HepG2 (cell line): ENCODE data around the gene ADPRHL1. TPM values are rescaled to one million over a fixed set of nuclear protein-coding genes. Genes with fewer than 3 reads are reported as not detected.

Experiments used
- ATAC-seq: fragments of 200-7000 bp; cut with Tn5 transposase; 3 replicates; pipeline ENCODE4 v1.9.1; 2020; ENCODE audit warnings: mild to moderate bottlenecking, moderate library complexity
- BruUV-seq: library from RNA; stranded (reverse); fragments of 400-500 nt; replicated peaks from 2 replicates; lab custom pipeline; 2021; lab: Mats Ljungman, UMichigan
- CTCF ChIA-PET: fragments of 300-600 bp; formaldehyde crosslinking; extraction: SDS; loops from one replicate; lab custom pipeline; 2021; ENCODE audit warnings: low total read pairs, inconsistent platforms, low intra/inter-chr PET ratio; lab: Yijun Ruan, JAX
- POLR2A ChIA-PET: fragments of 350-600 bp; sonication (Branson Sonifier 250); formaldehyde crosslinking; loops from one replicate; lab custom pipeline; 2020; ENCODE audit warnings: antibody characterized with exemption, inconsistent platforms; lab: Yijun Ruan, JAX
- DNase-seq: peaks from one replicate; pipeline ENCODE4 v3.0.0-alpha.2; 2015; ENCODE audit warnings: low spot score
- FAIRE-seq: peaks from 3 replicates; lab custom pipeline; 2011; peaks lifted over from hg19 to GRCh38; lab: Jason Lieb, UNC
- H2AFZ ChIP-seq: one replicate; pipeline ENCODE4 v1.6.1; 2011; ENCODE audit warnings: low read length, inconsistent platforms
- H3K27ac ChIP-seq: fragments of 300-600 bp; 3 replicates; pipeline ENCODE4 v1.8.0; 2011; ENCODE audit warnings: mixed run types, mild to moderate bottlenecking, mixed read lengths, low read length, inconsistent platforms; ENCODE audit not compliant: insufficient read depth; ENCODE audit errors: extremely low read length
- H3K27me3 ChIP-seq, 2 experiments: fragments of 200-600 bp in 1 of 2; 2 replicates in 1 of 2; 3 replicates in 1 of 2; pipeline versions ENCODE4 v1.6.0 to v1.8.0; 2011; ENCODE audit warnings: low read length in 2 of 2, mild to moderate bottlenecking in 2 of 2, moderate library complexity in 2 of 2, inconsistent platforms in 1 of 2; ENCODE audit not compliant: insufficient read depth in 2 of 2, control insufficient read depth in 1 of 2
- H3K36me3 ChIP-seq, 2 experiments: fragments of 200-600 bp in 1 of 2; replicated peaks in 1 of 2; 2 replicates in 1 of 2; 3 replicates in 1 of 2; pipeline versions ENCODE4 v1.5.1 to v1.8.0; 2011; ENCODE audit warnings: low read length in 2 of 2, inconsistent platforms in 1 of 2; ENCODE audit not compliant: insufficient read depth in 2 of 2, control insufficient read depth in 1 of 2
- H3K4me1 ChIP-seq: 2 replicates; pipeline ENCODE4 v1.5.1; 2012; ENCODE audit warnings: low read length, inconsistent platforms; ENCODE audit not compliant: insufficient read depth
- H3K4me2 ChIP-seq: 2 replicates; pipeline ENCODE4 v1.6.0; 2011; ENCODE audit warnings: low read depth, low read length, inconsistent platforms
- H3K4me3 ChIP-seq, 3 experiments: fragments of 200-600 bp in 1 of 3; sonication (generic), shearing (Covaris generic) in 1 of 3; replicated peaks in 1 of 3; 2 replicates each; pipeline ENCODE4 v1.5.1; 2011 to 2016; ENCODE audit warnings: low read length in 3 of 3, inconsistent platforms in 2 of 3, low read depth in 2 of 3, mild to moderate bottlenecking in 2 of 3, control low read depth in 1 of 3, mixed read lengths in 1 of 3; ENCODE audit not compliant: insufficient read depth in 1 of 3
- H3K79me2 ChIP-seq: one replicate; pipeline ENCODE4 v1.6.1; 2011; ENCODE audit warnings: low read length, inconsistent platforms; ENCODE audit not compliant: insufficient read depth
- H3K9ac ChIP-seq: 2 replicates; pipeline ENCODE4 v1.6.0; 2011; ENCODE audit warnings: mild to moderate bottlenecking, low read depth, low read length, inconsistent platforms; ENCODE audit not compliant: insufficient read depth
- H3K9me3 ChIP-seq: 2 replicates; pipeline ENCODE4 v1.5.1; 2012; ENCODE audit warnings: mild to moderate bottlenecking, low read length
- H4K20me1 ChIP-seq: 2 replicates; pipeline ENCODE4 v1.6.0; 2011; ENCODE audit warnings: inconsistent platforms, mild to moderate bottlenecking, low read length, moderate library complexity; ENCODE audit not compliant: insufficient read depth
- DNMT3B ChIP-seq: conservative IDR thresholded peaks from 2 replicates; pipeline ENCODE4 v1.6.1; 2016; ENCODE audit warnings: missing biosample characterization, control low read depth
- FIP1L1 ChIP-seq: fragments of 200-400 bp; formaldehyde crosslinking; IDR thresholded peaks from 2 replicates; pipeline ENCODE4 v1.6.1; 2018; ENCODE audit warnings: low read depth, mild to moderate bottlenecking, low read length, moderate library complexity, borderline replicate concordance; ENCODE audit not compliant: insufficient read depth
- MAZ ChIP-seq, 2 experiments: sonication (generic) in 1 of 2; formaldehyde crosslinking in 1 of 2; IDR thresholded peaks; 2 replicates each; pipeline versions ENCODE4 v1.5.0 to v1.6.1; 2012 to 2020; ENCODE audit warnings: low read depth in 2 of 2, mild to moderate bottlenecking in 2 of 2, borderline replicate concordance in 1 of 2, improper control_type of control experiment in 1 of 2, low read length in 1 of 2, missing genetic modification reagents in 1 of 2, moderate library complexity in 1 of 2
- MLX ChIP-seq: IDR thresholded peaks from 2 replicates; pipeline ENCODE4 v1.6.1; 2016
- MYPOP ChIP-seq: sonication (generic); formaldehyde crosslinking; IDR thresholded peaks from 2 replicates; pipeline ENCODE4 v1.8.1; 2023; ENCODE audit warnings: mild to moderate bottlenecking, moderate library complexity, missing genetic modification reagents
- NFKBIZ ChIP-seq: IDR thresholded peaks from 2 replicates; pipeline ENCODE4 v1.6.1; 2018; ENCODE audit warnings: missing genetic modification reagents, missing compliant biosample characterization
- NONO ChIP-seq, 2 experiments: fragments of 450-650 bp in 1 of 2; sonication (generic) in 1 of 2; formaldehyde crosslinking in 1 of 2; IDR thresholded peaks in 1 of 2; conservative IDR thresholded peaks in 1 of 2; 2 replicates each; pipeline versions ENCODE4 v1.6.1 to v1.8.0; 2017 to 2022; ENCODE audit warnings: mild to moderate bottlenecking in 1 of 2, missing genetic modification reagents in 1 of 2, moderate library complexity in 1 of 2
- SRY ChIP-seq: sonication (generic); formaldehyde crosslinking; IDR thresholded peaks from 2 replicates; pipeline ENCODE4 v1.8.0; 2022; ENCODE audit warnings: mild to moderate bottlenecking, missing genetic modification reagents
- ZFP36L1 ChIP-seq: sonication (generic); formaldehyde crosslinking; IDR thresholded peaks from 2 replicates; pipeline ENCODE4 v1.8.0; 2022; ENCODE audit warnings: mild to moderate bottlenecking, missing genetic modification reagents, moderate library complexity
- ZFP91 ChIP-seq: sonication (generic); formaldehyde crosslinking; IDR thresholded peaks from 2 replicates; pipeline ENCODE4 v1.9.0; 2022; ENCODE audit warnings: missing genetic modification reagents, mild to moderate bottlenecking, borderline replicate concordance
- ZMAT3 ChIP-seq: sonication (generic); formaldehyde crosslinking; conservative IDR thresholded peaks from 2 replicates; pipeline ENCODE4 v1.7.0; 2021; ENCODE audit warnings: missing genetic modification reagents
- ZNF296 ChIP-seq: sonication (generic); formaldehyde crosslinking; conservative IDR thresholded peaks from 2 replicates; pipeline ENCODE4 v1.5.0; 2020; ENCODE audit warnings: mild to moderate bottlenecking, missing genetic modification reagents
- ZNF512B ChIP-seq: sonication (generic); formaldehyde crosslinking; IDR thresholded peaks from 2 replicates; pipeline ENCODE4 v1.5.1; 2020; ENCODE audit warnings: missing genetic modification reagents, mild to moderate bottlenecking, borderline replicate concordance
- ZNF784 ChIP-seq: sonication (generic); formaldehyde crosslinking; IDR thresholded peaks from 2 replicates; pipeline ENCODE4 v1.5.1; 2020; ENCODE audit warnings: missing genetic modification reagents, mild to moderate bottlenecking, borderline replicate concordance
- WGBS: methylation state at CpG from one replicate; pipeline ENCODE4 v1.1.6; 2017; ENCODE audit warnings: low lambda C conversion rate; 5-methylcytosine and 5-hydroxymethylcytosine counted together
- in situ Hi-C: cut with HindIII; loops from 2 replicates; pipeline ENCODE4 v1.10.0; 2017; ENCODE audit warnings: low pct_unique_long_range_greater_than_20kb; ENCODE audit not compliant: extremely low pct_ligation_motif_present
- intact Hi-C: fragments of 100-400 bp; cut with micrococcal nuclease; formaldehyde crosslinking; loops from one replicate; pipeline ENCODE4 v1.10.0; 2022; ENCODE audit not compliant: unreplicated experiment
- polyA plus RNA-seq, 8 experiments: library from polyadenylated mRNA; depleted of rRNA in 3 of 8; stranded (reverse) in 7 of 8; unstranded in 1 of 8; fragments of >200 nt; fragmentation: Illumina TruSeq in 4 of 8; extraction: Trizol in 4 of 8; gene quantifications; 2 replicates each; pipeline versions ENCODE4 v1.2.1 to v1.2.3, GENCODE V29; 2011 to 2016; ENCODE audit warnings: low read depth in 4 of 8, missing spikeins in 1 of 8, mixed read lengths in 1 of 8; ENCODE audit not compliant: insufficient read depth in 1 of 8
- total RNA-seq, 5 experiments: library from RNA; depleted of rRNA; stranded (reverse); fragments of >200 nt; fragmentation: Illumina TruSeq; extraction: Trizol; gene quantifications; 2 replicates each; pipeline ENCODE4 v1.2.3, GENCODE V29; 2016; ENCODE audit warnings: low read depth in 1 of 5

The ADPRHL1 gene
- total and polyA plus RNA-seq, 2 of the 13 experiments (the other 11 are each of a cell fraction or from before 2014, with no cell fraction given), result 0.34 to 0.40 TPM

- TF ChIP-seq ZFP91 (CRISPR knock-in tag), result no peak
Observed at GRCh38 chr13:113445791-113446487, 7.3 kb downstream of the ADPRHL1 start (continued).

GRCh38 chr13:113443991-113444390 lies 9.3 kb downstream of the ADPRHL1 start:
- WGBS, result 95% methylated on average over 13 of the region's 15 CpGs
- Histone ChIP-seq H3K4me1 (peaks cover 39% of the 10 kb centered on the region), H3K4me3 (no peak overlapping the region), H3K9me3 (no peaks in the 10 kb centered on the region), H3K79me2 (no peaks in the 10 kb centered on the region), H4K20me1 (no peaks in the 10 kb centered on the region), H3K27me3 (no peaks in the 10 kb centered on the region), H2AFZ (no peak overlapping the region), H3K27ac (no peak overlapping the region), H3K36me3 (no peaks in the 10 kb centered on the region), H3K4me2 (no peak overlapping the region), H3K9ac (no peak overlapping the region)
- in situ Hi-C loops (no loop called here), intact Hi-C loops (no loop called here)
- BruUV-seq, result no TSS peak
- ChIA-PET CTCF (no interaction called here), POLR2A (no interaction called here)
- no peak for FAIRE-seq
- ATAC-seq, result no peak
- DNase-seq, result no peak
- no peak for TF ChIP-seq ZNF784 (CRISPR knock-in tag)
- no peak for TF ChIP-seq FIP1L1
- no peak for TF ChIP-seq NFKBIZ (CRISPR knock-in tag)
- TF ChIP-seq ZNF296 (CRISPR knock-in tag), result no peak
- no peak for TF ChIP-seq MYPOP (CRISPR knock-in tag)
- no peak for TF ChIP-seq ZNF512B
- TF ChIP-seq NONO (IDR thresholded peaks at IDR 0.05), result no peak
- TF ChIP-seq NONO (CRISPR knock-in tag; conservative IDR thresholded peaks at IDR 0.05), result no peak
- no peak for TF ChIP-seq DNMT3B (CRISPR knock-in tag)
- no peak for TF ChIP-seq ZFP36L1 (CRISPR knock-in tag)
- TF ChIP-seq MAZ (IDR thresholded peaks at IDR 0.05; ENCODE audit: borderline replicate concordance, low read depth, low read length), result no peak
- no peak for TF ChIP-seq MAZ (CRISPR knock-in tag; IDR thresholded peaks at IDR 0.05; ENCODE audit: low read depth)
- no peak for TF ChIP-seq ZMAT3
- TF ChIP-seq SRY (CRISPR knock-in tag), result no peak
- TF ChIP-seq MLX, result no peak
